Testis (tissue), 3 donors: Measurements from ENCODE around the gene PDK3. TPM values are rescaled to one million over a fixed set of nuclear protein-coding genes. Genes with fewer than 3 reads are reported as not detected.
A peak's percentile ranks its signal among the peaks of the same experiment; 100 is the strongest.

ENCODE experiments used
- DNase-seq: peaks from one replicate; pipeline ENCODE4 v3.0.0-alpha.2; 2019
- H3K27ac ChIP-seq, 2 donors: fragments of 200-600 bp; sonication (generic); one replicate each; pipeline ENCODE4 v1.5.1; 2019
- H3K27me3 ChIP-seq: fragments of 200-600 bp; sonication (generic); one replicate; pipeline ENCODE4 v1.5.1; 2019
- H3K36me3 ChIP-seq: fragments of 200-600 bp; sonication (generic); one replicate; pipeline ENCODE4 v1.5.1; 2017; ENCODE audit warnings: low read depth; ENCODE audit errors: missing control alignments
- H3K4me1 ChIP-seq: fragments of 200-600 bp; sonication (generic); one replicate; pipeline ENCODE4 v1.5.1; 2019
- H3K4me3 ChIP-seq, 2 donors: fragments of 200-600 bp; sonication (generic); one replicate each; pipeline ENCODE4 v1.5.1; 2017 to 2019
- H3K9me3 ChIP-seq: fragments of 200-600 bp; sonication (generic); one replicate; pipeline ENCODE4 v1.5.1; 2017
- POLR2A ChIP-seq: fragments of 450-650 bp; IDR thresholded peaks from one replicate; pipeline ENCODE4 v1.6.1; 2017; ENCODE audit warnings: antibody characterized with exemption, mild to moderate bottlenecking, moderate library complexity
- WGBS, 2 donors: methylation state at CpG; one replicate each; pipeline ENCODE4 v1.1.5; 2018; 5-methylcytosine and 5-hydroxymethylcytosine counted together
- intact Hi-C: fragments of 100-400 bp; cut with DNase I; formaldehyde crosslinking; loops from one replicate; pipeline ENCODE4 v1.15.1; 2023; ENCODE audit warnings: low total_unique reads
- polyA plus RNA-seq: library from polyadenylated mRNA; stranded (reverse); fragments of 350-450 nt; fragmentation: Illumina TruSeq; extraction: RNeasy Lipid Tissue Mini Kit (QIAGEN cat#74804); gene quantifications from one replicate; pipeline ENCODE4 v1.2.3, GENCODE V29; 2014; ENCODE audit warnings: low read depth, low replicate concordance; ENCODE audit not compliant: insufficient read depth
- total RNA-seq, 2 donors: library from RNA; depleted of rRNA; stranded (reverse); fragments of >200 nt; gene quantifications; one replicate each; pipeline ENCODE4 v1.2.3, GENCODE V29; 2016
- TF ChIP-seq, protein P1 (sequence below), 3 experiments: fragments of 450-650 bp in 2 of 3; fragments of 200-600 bp in 1 of 3; sonication (generic) in 1 of 3; IDR thresholded peaks; one replicate each; pipeline ENCODE4 v1.5.1; 2016 to 2019; ENCODE audit warnings: antibody characterized with exemption in 3 of 3, mild to moderate bottlenecking in 2 of 3, moderate library complexity in 1 of 3

PDK3 gene
- total and polyA plus RNA-seq, 3 donors from 2014 or later, result 28.1 to 74.8 (median 71.1) TPM

DNA sequence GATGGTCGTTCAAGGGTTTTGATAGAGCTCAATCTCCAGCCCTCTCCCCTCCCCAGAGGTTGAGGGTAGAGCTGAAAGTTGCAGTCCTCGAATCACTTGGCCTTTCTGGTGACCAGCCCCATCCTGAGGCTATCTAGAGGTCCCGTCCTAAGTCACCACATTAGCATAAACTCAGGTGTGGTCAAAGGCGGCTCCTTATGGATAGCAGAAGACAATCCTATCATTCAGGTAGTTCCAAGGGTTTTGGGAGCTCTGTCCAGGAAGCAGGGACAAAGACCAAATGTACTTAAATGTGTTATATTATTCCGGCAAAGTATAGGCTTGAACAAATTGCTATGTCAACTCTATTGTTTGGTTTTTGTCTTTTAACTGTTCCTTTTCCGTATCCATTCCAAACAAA is 30.6 kb downstream of the PDK3 start:
- DNase-seq, result no peak
- no peak overlapping the region for H3K27ac ChIP-seq
- intact Hi-C loops, result no loop called here
- H3K4me3 ChIP-seq, result no peak overlapping the region
- peaks cover 3% of the 10 kb centered on the region for H3K4me1 ChIP-seq
- TF ChIP-seq, protein P1, sequence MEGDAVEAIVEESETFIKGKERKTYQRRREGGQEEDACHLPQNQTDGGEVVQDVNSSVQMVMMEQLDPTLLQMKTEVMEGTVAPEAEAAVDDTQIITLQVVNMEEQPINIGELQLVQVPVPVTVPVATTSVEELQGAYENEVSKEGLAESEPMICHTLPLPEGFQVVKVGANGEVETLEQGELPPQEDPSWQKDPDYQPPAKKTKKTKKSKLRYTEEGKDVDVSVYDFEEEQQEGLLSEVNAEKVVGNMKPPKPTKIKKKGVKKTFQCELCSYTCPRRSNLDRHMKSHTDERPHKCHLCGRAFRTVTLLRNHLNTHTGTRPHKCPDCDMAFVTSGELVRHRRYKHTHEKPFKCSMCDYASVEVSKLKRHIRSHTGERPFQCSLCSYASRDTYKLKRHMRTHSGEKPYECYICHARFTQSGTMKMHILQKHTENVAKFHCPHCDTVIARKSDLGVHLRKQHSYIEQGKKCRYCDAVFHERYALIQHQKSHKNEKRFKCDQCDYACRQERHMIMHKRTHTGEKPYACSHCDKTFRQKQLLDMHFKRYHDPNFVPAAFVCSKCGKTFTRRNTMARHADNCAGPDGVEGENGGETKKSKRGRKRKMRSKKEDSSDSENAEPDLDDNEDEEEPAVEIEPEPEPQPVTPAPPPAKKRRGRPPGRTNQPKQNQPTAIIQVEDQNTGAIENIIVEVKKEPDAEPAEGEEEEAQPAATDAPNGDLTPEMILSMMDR (IDR thresholded peaks at IDR 0.05), result no peak
- no peak for TF ChIP-seq POLR2A
- H3K36me3 ChIP-seq, result no peaks in the 10 kb centered on the region
- H3K9me3 ChIP-seq, result no peaks in the 10 kb centered on the region
- 63 to 91% methylated on average over 2 to 6 of the region's 6 CpGs for WGBS, 2 donors
- no peaks in the 10 kb centered on the region for H3K27me3 ChIP-seq

DNA sequence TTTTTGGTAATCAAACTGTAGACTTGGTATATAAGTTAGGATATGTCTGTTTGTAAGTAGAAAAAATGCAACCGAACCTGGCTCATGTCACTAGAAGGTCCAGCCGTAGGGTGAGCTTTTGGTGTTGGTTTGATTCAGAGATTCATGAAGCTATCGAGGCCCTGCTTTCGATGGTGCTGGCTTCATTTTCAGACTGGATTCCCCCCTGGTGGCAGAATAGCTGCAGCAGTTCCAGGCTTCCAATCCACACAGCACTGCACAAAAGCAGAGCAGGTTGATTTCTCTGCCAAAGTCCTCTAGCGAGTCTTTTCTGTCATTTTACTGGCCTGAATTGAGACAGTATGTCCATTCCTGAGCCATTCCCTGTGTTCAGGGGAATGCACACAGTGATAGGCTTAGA is 33.1 kb downstream of the PDK3 start:
- 43 to 58% methylated on average over 5 of the region's 5 CpGs for WGBS, 2 donors
- intact Hi-C loops, result no loop called here

DNA sequence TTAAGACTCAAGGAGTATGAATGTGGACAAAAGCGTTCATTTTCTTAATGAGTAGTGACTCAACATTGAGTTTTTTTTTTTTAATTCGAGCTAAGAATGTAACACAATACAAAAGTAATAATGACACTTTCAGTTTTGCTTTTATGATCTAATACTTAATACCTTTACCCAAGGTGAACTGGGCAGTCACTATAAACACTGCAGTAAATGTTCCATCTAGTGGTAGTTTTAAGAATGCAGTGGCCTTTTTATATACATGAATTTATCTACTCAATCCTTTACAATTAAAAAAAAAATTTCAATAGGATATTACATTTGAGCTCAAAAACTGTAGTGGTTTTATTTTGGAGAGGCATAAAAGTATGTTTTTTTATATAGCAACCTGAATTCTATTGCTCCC is 33.9 kb downstream of the PDK3 start:
- H3K36me3 ChIP-seq, result no peaks in the 10 kb centered on the region
- TF ChIP-seq, protein P1 (IDR thresholded peaks at IDR 0.05), result peak in 2 of 3 experiments; percentile 29 to 45
- no peak for TF ChIP-seq POLR2A
- H3K4me3 ChIP-seq, result no peak overlapping the region
- intact Hi-C loops, result no loop called here
- H3K4me1 ChIP-seq, result peaks cover 3% of the 10 kb centered on the region
- H3K27me3 ChIP-seq, result no peaks in the 10 kb centered on the region
- 79 to 85% methylated on average over 2 of the region's 2 CpGs for WGBS, 2 donors
- H3K9me3 ChIP-seq, result no peaks in the 10 kb centered on the region
- H3K27ac ChIP-seq, result no peak overlapping the region
- DNase-seq, result no peak

More for the DNA sequence above, 33.1 kb downstream of the PDK3 start:
- Histone ChIP-seq H3K27ac (no peak overlapping the region), H3K9me3 (no peaks in the 10 kb centered on the region), H3K4me3 (no peak overlapping the region), H3K4me1 (peaks cover 3% of the 10 kb centered on the region), H3K27me3 (no peaks in the 10 kb centered on the region), H3K36me3 (no peaks in the 10 kb centered on the region)
- DNase-seq, result peak; percentile 59
- TF ChIP-seq POLR2A, result no peak
- TF ChIP-seq, protein P1 (IDR thresholded peaks at IDR 0.05), result peak; percentile 15 to 22 (median 21)

DNA sequence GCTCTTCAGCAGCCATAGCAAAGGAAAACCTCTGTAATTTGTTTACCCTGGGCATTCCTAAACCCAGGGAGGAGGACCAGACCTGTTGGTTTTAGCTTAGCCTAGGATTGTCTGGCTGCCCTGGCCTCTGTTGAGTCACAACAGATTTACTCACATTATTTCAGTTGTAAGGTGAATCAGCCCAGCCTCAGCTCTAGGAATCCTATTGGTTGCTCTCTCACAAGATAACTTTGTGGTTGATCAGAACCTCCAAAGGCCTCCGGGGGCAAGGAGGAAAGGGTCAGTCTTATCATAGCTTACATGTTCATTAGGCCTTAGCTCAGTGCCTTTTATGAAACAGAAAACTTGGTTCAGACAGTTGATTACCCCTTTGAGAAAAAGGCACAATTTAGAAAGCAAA is 41.0 kb downstream of the PDK3 start:
- intact Hi-C loops, result no loop called here
- H3K27me3 ChIP-seq, result no peaks in the 10 kb centered on the region
- H3K9me3 ChIP-seq, result no peaks in the 10 kb centered on the region
- no peaks in the 10 kb centered on the region for H3K36me3 ChIP-seq
- DNase-seq, result no peak
- no peak overlapping the region for H3K27ac ChIP-seq
- H3K4me1 ChIP-seq, result no peaks in the 10 kb centered on the region
- TF ChIP-seq POLR2A, result no peak
- TF ChIP-seq, protein P1 (IDR thresholded peaks at IDR 0.05), result no peak
- H3K4me3 ChIP-seq, result no peak overlapping the region
- WGBS, 2 donors, result 78% methylated on average over 1 of the region's 1 CpG; no CpG with 5 or more reads in 1 of the 2 donors

DNA sequence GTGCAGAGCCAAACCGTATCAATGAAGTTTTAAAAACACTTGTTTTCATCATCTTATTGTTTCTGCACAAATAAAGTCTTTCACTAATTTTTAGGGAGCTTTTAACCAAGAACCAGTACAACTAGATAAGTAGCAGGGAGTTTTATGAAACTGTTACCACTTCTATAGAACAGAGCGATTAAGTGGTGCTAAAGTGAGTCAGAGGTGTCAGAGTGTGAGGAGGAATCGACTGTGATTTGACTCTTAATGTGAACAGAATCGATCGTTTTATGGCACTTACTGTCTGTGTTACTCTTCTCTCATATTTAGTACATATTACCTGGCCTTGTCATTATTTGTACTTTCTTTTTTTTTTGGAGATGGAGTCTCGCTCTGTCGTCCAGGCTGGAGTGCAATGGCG is 43.3 kb downstream of the PDK3 start:
- intact Hi-C loops, result no loop called here
- no peaks in the 10 kb centered on the region for H3K36me3 ChIP-seq
- H3K4me1 ChIP-seq, result no peaks in the 10 kb centered on the region
- DNase-seq, result no peak
- no peaks in the 10 kb centered on the region for H3K9me3 ChIP-seq
- 79 to 80% methylated on average over 5 to 8 of the region's 8 CpGs for WGBS, 2 donors
- no peaks in the 10 kb centered on the region for H3K27me3 ChIP-seq
- H3K27ac ChIP-seq, result no peak overlapping the region
- no peak overlapping the region for H3K4me3 ChIP-seq
- TF ChIP-seq POLR2A, result no peak
- TF ChIP-seq, protein P1 (IDR thresholded peaks at IDR 0.05), result no peak
